HG03097 (cell line): ENCODE results near the gene BRSK2.
"Not testable (repeated sequence)": the region's sequence is repeated elsewhere in the genome, so short reads cannot be mapped to it uniquely, and the experiment has no call there.

Source experiments
- ATAC-seq: cut with Tn5 transposase; IDR thresholded peaks from one replicate; pipeline ENCODE4 v1.9.1; 2021; ENCODE audit not compliant: unreplicated experiment, low FRiP score

BRSK2 gene

DNA sequence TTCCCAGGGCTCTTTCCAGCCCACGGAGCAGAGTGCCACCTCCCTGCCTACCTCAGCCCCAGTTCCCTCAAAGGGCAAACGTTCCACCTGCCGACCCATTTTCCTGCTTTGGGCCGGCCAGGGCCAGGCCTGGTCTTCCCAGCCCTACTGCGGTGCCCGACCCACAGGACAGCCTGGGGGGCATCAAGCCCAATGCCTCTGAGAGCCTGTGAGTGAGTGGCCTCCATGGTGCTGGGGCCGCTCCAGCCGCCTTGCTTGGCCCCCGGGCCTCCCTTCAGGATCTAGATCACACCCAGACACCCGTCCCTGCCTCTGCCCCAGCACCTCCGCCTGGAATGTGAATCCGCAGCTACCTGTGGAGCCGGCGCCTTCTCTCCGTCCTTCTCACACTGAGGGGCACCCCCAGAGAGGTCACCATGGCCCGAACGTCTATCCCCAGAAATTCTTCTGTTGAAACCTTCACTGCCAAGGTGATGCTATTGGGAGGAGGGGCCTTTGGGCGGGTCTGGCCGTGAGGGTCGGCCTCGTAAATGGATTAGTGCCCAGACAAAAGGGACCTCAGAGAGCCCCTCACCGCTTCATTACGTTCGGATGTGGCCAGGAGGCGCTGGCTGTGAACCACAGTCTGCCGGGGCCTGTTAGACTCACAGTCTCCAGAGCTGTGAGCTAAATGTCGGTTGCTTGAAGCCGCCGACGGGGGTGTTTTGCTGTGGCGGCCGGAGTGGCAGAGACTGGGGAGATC lies 36.2 kb upstream of the BRSK2 start:
- ATAC-seq: no peak

DNA sequence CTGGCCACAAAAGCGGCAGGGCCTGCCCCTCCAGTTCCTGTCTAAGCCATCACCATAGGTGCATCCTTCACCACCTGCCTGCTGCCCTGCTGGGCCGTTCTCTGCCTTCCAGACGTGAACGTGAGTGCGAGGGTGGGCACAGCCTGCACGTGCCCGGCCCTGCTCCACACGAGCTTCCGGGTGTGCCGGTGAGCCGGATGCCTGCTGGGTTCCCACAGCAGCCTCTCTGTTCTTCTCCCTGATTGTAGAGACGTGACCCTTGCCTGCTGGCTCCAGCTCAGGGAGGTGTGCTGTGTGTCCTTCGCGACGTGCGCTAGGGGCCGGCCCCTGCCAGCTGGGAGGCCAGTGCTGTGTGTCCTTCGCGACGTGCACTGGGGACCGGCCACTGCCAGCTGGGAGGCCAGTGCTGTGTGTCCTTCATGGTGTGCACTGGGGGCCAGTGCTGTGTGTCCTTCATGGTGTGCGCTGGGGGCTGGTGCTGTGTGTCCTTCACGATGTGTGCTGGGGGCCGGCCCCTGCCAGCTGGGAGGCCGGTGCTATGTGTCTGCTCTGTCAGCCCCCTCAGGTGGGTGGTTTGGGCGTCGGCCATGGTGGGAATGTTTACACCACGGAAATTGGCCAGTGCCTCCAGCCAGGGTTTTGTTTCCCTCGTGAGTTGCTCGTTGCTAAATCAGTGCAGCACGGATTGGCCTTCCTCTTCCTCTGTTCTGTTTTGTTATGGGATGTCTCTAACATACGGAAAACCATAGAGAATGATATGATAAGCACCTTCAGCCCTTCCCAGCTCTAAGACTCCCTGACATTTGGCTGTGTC lies 35.4 kb upstream of the BRSK2 start:
- no peak for ATAC-seq

DNA sequence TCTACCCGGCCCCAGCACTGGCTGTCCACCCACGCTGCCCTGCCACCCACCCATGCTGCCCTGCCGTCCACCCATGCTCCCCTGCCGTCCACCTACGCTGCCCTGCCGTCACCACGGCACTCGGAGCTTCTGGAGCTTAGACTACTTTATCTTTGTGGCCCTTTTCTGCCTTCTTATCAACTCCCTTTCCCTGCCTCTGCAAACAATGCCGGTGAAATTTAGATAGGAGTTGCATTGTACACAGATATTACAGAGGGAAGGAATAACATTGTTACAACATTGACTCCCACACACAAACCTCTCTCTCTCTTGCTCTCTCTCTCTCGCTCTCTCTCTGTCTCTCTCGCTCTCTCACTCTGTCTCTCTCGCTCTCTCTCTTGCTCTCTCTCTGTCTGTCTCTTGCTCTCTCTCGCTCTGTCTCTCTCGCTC lies 33.7 kb upstream of the BRSK2 start:
- ATAC-seq: no peak

DNA sequence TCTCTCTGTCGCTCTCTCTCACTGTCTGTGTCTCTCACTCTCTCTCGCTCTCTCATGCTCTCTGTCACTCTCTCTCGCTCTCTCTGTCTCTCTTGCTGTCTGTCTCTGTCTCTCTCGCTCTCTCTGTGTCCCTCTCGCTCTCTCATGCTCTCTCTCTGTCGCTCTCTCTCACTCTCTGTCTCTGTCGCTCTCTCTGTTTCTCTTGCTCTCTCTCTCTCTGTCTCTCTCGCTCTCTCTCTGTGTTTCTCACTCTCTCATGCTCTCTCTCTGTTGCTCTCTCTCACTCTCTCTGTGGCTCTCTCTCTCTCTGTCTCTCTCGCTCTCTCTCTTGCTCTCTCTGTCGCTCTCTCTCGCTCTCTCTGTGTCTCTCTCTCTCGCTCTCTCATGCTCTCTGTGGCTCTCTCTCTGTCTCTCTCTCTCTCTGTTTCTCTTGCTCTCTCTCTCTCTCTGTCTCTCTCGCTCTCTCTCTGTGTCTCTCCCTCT lies 33.2 kb upstream of the BRSK2 start:
- no peak for ATAC-seq

DNA sequence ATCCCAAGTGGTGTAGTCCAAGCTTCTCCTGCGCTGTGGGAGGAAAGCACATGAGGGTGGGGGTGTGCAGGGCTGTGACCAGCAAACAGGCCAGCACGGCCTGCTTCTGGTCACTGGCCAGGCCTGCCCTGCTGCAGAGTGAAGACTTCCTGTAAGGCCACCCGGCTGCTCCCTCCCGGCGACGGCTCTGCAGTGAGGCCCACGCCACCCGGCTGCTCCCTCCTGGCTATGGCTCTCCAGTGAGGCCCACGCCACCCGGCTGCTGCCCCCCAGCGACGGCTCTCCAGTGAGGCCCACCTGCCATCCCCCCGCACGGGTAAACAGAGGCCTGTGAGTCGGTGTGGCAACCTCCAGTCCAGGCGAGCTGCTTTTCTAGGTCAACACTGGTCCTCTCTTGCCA lies 31.4 kb upstream of the BRSK2 start:
- ATAC-seq: no peak

DNA sequence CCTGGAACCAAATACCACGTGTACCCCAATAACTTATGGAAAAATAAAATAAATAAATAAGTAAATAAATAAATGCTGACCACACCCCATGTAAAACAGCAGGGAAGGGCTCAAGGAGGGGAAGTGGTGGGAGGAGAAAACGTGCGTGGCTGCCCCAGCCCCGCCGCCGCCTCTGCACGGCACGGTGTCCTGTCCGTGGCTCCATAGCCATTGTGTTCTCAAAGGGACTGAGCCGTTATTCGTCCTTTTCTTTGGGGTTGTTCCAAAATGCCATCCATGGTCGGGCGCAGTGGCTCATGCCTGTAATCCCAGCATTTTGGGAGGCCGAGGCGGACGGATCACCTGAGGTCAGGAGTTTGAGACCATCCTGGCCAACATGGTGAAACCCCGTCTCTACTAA lies 30.8 kb upstream of the BRSK2 start:
- not testable (repeated sequence) for ATAC-seq

DNA sequence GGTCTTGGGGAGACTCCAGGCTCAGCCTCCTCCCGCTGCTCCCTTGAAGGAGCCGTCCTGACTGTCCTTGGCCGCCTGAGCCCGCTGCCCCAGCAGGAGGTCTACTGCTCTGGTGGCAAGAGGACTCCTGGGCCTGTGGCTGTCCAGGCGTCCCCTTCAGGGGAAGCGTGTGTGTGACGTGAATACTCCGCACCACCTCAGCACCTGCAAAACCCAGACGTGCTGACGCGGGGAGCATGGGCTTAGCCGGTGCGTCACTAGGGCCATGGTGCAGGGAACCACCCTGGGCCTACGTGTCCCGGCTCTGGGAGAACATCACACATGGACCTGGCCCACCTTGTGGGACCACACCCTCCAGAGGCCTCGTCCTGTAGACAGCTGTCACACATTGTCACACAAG lies 30.2 kb upstream of the BRSK2 start:
- no peak for ATAC-seq

DNA sequence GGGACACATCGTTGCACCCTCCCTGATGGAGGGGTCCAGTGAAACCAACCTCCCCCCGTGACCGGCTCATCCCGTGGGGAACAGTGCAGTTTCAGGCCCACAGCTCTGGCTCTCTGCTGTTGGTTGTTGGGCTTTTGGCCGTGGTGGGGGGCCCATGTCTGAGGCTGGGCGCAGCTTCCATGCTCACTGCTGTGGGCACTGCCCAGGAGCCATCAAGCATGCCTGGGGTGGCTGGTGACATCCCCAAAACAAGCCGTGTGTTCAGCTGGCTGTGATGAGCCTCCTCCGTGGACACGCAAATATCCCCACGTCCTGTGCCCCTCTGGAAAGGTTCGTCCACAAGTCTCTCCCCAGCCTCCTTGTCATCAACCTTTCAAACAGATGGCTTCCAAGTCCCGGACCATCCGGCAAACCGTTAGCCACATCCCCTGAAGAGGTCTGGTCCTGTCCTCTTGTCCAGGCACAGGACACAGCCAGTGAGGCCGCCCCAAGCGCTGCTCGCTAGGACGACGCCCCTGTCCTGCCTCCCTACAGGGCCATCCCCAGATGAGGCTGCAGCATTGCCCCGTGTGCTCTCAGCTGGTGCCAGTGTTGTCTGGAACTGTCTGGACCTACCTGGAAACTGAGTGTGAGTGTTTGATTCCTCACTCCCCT lies 29.4 kb upstream of the BRSK2 start:
- no peak for ATAC-seq

DNA sequence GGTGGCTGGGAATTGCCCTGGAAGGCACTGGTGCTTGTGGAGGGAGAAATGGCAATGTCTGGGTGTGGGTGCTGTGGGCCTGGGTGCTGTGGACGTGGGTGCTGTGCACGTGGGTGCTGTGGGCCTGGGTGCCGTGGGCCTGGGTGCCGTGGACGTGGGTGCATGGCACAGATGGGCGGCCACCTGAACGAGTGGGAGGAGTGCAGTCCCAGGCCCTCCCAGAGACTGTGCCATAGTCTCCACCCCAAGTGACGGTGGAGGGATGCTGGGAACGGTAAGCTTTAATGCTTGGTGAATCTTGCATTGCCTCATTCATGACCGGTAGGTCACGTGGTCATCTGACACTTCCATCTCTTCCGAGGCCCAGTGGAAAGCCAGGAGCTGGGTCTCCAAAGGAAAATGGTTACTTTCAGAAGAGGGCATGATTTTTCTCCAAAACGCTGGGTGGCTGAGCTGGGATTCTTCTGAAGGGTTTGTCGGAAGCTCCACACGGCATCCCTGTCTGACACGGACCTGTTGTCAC lies 28.8 kb upstream of the BRSK2 start:
- no peak for ATAC-seq

DNA sequence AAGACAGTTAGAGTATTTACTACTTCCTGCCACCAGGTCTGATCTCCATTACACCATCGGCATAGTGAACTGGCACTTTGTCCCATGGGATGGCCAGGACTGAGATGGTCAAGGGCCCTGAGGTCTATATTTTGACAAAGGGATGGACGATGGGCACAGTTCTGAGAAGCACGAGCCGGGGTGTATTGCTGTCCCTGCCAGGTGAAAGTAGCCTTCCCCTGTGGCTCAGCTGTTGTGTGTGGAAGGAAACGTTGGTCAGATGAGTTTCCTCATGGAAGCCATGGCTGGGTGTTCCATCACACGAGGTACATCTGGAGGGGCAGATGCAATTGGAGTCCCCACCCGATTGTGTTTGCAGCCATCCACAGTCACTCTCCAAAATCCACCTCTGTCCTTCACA lies 27.9 kb upstream of the BRSK2 start:
- ATAC-seq: no peak

DNA sequence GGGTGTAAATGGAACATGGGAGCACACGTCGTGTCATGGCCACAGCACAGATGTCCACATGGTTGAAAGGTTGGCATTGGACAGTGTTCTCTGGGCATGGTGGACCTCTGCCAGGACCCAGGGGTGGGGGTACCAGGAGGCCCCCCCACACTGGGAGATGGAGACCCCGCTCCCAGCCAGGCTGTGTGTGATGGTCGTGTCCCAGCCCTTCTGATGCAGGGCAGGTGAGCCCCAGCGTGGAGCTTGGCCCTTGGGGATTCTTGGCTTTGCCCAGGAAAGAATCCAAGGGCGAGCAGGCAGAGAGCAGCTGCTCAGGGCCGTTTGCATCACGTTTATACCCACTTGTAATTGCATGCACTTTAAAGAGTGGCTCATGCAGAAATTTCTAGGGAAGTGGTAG lies 22.0 kb upstream of the BRSK2 start:
- ATAC-seq: no peak

DNA sequence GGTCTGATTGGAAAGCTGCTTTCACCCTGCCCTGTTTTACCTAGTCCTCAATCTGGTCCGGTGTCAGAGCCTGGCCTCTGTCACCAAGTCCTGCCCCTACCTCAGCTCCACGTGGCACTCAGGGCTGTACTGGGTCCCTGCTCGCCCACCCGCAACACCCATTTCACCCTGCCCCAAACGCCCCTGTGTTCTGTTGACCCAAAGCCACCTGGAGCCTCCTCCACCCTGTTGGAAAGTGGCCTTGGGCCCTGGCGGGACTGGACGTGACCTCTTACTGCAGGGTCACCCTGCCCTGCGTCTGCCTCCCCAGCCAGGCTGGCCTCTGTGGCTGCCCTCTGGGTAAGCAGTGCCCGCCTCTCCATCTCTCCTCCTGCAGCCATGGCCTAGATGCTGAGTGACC lies 21.5 kb upstream of the BRSK2 start:
- ATAC-seq: no peak

DNA sequence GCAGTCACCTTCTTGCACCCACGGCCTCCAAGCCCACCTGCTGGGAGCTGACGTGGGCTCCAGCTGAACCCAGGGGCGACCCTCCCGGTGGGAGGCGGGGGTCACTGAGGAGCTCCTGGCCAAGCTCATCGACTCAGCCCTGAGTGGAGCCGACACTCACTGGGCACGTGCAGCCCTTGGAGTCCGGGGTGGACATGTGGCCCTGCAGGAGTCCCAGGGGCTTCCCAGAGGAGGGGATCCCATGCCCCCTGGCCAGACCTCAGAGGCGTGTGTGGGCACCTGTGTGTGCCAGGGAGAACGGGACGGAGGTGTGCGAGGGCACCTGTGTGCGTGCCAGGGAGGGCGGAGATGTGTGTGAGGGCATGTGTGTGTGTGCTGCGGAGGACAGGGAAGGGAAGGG lies 20.8 kb upstream of the BRSK2 start:
- ATAC-seq: no peak

DNA sequence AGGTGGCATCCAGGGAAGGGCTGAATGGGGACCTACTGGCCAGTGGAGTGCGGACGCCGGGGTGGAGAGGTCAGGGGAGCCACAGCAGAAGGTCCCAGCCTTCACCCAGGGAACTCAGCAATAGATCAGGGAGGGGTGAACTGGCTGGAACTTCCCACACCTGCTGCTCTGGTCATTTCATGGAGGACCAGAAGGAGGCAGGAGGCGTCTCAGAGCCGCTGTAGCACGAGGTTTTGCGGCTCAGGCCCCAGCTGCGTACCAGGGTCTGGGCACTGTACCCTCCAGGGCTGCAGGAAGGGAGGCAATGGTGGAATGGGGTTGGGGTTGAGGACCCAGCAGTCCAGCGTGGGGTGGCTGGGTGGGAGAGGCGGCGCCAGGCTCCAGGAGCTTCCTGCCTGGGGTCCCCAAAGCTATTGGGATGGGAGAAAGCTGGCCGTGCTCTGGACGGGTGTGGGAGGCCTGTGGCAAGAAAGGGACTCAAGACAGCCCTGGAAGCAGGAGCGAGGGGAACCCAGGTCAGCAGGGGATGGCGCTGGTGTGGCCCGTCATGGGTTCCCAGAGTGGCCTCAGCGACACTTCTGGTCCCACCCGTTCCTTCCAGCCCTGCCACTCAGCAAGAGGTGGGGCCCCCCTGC lies 20.2 kb upstream of the BRSK2 start:
- no peak for ATAC-seq

DNA sequence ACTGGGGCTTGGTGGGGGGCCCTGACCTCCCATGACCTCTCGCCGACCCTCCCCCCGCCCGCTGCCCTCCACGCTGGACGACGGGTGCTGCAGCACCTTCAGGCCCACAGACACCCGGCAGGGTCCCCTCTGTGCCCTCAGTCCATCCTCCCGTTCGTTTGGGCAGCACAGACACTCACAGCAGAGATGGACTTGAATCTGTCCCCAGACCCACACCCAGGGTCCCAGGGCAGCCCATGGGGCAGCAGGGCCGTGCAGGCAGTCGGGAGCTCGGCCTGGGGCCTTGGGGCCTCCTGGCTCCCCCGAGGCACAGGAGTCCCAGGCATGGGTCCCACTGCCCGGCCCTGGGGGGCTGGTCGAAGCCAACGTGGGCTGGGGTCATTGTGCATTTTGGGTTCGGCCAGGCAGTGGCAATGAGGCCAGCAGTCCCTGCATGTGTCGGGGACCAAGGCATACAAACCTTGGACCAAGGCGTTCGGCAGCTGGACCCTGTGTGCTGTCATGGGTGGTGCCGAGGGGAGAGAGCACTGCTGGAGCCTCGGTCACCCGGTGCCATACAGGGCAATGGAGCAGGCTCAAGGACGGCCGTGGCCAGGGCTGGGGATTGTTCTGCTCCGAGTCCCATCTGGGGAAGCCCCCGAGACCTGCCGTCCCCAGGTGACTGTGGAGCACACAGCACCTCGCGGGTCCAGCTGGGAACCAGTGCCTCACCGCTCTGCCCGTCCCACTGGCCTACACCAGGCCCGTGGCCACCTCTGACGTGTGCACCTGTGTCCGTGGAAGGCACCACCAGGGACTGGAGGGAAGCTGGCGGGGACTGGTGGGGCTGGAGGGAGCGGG lies 19.3 kb upstream of the BRSK2 start:
- no peak for ATAC-seq

DNA sequence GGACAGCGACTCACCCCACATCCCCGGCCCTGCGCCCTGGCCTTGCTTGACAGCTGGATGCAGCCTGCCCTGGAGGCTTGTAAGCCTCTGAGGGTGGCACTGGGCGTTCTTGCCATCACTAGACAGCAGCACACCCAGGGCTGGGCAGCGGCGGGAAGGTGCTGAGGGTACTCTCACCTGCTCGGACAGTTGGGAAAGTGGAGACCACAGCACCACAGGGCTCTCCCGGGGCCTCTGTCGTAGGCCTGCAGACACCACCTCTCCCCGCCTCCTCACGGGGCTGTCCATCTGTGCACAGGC lies 18.8 kb upstream of the BRSK2 start:
- ATAC-seq: no peak

DNA sequence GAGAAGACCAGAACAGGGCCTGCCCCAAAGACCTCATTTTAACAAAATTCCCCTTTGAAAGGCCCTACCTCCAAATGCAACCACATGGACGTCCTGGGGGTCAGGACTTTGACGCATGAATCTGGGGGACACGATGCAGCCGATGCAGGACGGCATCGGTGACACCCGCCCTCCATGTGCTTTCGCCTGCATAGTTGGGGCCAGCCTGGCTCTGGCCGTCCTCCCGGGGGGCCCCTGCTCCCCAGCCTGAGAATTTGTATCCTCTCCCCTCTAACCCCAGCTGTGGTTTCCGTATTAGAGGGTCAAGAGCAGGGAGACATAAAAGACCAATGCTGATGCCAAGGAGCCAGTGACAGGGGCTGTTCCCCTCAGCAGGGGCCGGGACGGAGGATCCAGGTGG lies 18.4 kb upstream of the BRSK2 start:
- ATAC-seq: no peak

DNA sequence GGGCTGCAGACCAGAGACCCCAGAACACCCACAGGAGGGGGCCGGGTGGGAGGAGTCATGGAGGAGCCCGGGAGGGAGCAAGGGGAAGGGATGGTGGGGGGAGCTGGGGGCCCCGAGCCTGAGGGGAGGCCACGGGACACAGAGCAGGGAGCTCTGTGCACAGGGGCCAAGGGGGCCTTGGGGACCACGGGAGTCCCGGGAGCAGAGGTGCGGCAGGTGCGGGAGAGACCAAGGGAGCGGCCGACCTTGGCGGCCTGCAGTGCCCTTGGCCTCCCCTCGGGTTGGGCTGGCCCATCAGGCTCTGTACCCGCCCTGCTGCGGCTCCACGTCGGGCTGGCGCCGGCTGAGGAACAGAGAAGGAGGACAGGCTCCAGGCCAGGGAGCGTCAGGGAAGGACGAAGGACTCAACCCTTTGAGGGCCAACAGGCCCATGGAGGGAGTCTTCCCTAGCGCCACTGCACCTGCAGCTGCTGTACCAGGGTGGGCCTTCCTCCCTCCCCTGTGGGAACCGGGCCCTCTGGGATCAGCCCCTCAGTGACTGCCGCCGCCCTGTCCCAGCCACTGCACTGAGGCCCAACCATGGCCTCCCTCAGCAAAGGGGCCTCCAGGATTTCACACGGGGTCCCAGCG lies 17.8 kb upstream of the BRSK2 start:
- ATAC-seq: no peak

DNA sequence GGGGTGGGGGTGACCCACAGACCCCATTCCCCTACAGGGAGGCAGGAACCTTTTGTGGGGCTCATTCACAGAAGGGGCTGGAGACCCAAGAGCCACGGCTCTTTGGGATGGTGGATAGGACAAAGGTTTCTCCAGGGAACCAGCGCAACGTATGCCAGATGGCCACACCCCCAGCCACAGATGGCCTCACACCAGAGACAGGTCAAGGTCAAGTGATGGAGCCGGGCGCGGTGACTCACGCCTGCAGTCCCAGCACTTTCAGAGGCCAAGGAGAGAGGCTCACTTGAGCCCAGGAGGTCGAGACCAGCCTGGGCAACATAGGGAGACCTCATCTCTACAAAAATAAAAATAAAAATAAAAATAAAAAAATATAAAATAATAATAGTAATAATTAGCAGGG lies 17.1 kb upstream of the BRSK2 start:
- no peak for ATAC-seq
